NCI-H1105 (cell line): ENCODE data around the gene PDCD2L.
"Not testable (repeated sequence)": the region's sequence is repeated elsewhere in the genome, so short reads cannot be mapped to it uniquely, and the experiment has no call there.

Experiments
- DNase-seq: peaks from one replicate; lab custom pipeline; 2025; lab: John Stamatoyannopoulos, UW

PDCD2L gene

GRCh38 chr19:34411216-34411615 lies 7.0 kb downstream of the PDCD2L start:
- DNase-seq = no peak

GRCh38 chr19:34416021-34416545 lies 11.9 kb downstream of the PDCD2L start:
- no peak for DNase-seq

- no peak for DNase-seq
Observed at GRCh38 chr19:34418300-34418699, 14.1 kb downstream of the PDCD2L start.

- no peak for DNase-seq
Observed at GRCh38 chr19:34426096-34426661, 22.0 kb downstream of the PDCD2L start.

GRCh38 chr19:34428549-34429285 lies 24.5 kb downstream of the PDCD2L start:
- DNase-seq = peak; percentile 24

- no peak for DNase-seq
Observed at GRCh38 chr19:34429553-34429952, 25.4 kb downstream of the PDCD2L start.

GRCh38 chr19:34430738-34431625 lies 26.8 kb downstream of the PDCD2L start:
- peak; percentile 32 for DNase-seq

GRCh38 chr19:34431681-34432402 lies 27.6 kb downstream of the PDCD2L start:
- no peak for DNase-seq

- DNase-seq = no peak
Observed at GRCh38 chr19:34432797-34433196, 28.6 kb downstream of the PDCD2L start.

GRCh38 chr19:34436716-34437115 lies 32.5 kb downstream of the PDCD2L start:
- DNase-seq = no peak

- no peak for DNase-seq
Observed at GRCh38 chr19:34448191-34448590, 44.0 kb downstream of the PDCD2L start.

- DNase-seq = no peak
Observed at GRCh38 chr19:34452723-34453122, 48.5 kb downstream of the PDCD2L start.

GRCh38 chr19:34454091-34454490 lies 49.9 kb downstream of the PDCD2L start:
- DNase-seq = no peak

GRCh38 chr19:34454685-34455084 lies 50.5 kb downstream of the PDCD2L start:
- DNase-seq = no peak

- DNase-seq = not testable (repeated sequence)
Observed at GRCh38 chr19:34455783-34456480, 51.7 kb downstream of the PDCD2L start.

- DNase-seq = no peak
Observed at GRCh38 chr19:34457446-34457845, 53.2 kb downstream of the PDCD2L start.

- no peak for DNase-seq
Observed at GRCh38 chr19:34458677-34459076, 54.5 kb downstream of the PDCD2L start.

GRCh38 chr19:34459614-34460013 lies 55.4 kb downstream of the PDCD2L start:
- no peak for DNase-seq

- no peak for DNase-seq
Observed at GRCh38 chr19:34461375-34462100, 57.3 kb downstream of the PDCD2L start.

GRCh38 chr19:34464785-34465184 lies 60.6 kb downstream of the PDCD2L start:
- DNase-seq = not testable (repeated sequence)

- no peak for DNase-seq
Observed at GRCh38 chr19:34468409-34468808, 64.2 kb downstream of the PDCD2L start.
